SKM-1 treated with dmso at 0.1 percent for 144 hours (cell line): Measurements from ENCODE around the gene OR4E1.
A peak's percentile ranks its signal among the peaks of the same experiment; 100 is the strongest.
"Not testable (repeated sequence)": the region's sequence is repeated elsewhere in the genome, so short reads cannot be mapped to it uniquely, and the experiment has no call there.

ENCODE experiments used
- DNase-seq: peaks from one replicate; lab custom pipeline; 2025; ENCODE audit not compliant: unreplicated experiment; lab: John Stamatoyannopoulos, UW

Gene OR4E1

GRCh38 chr14:21673718-21674117 is at the start of gene OR4E1:
OR4E1 (minus strand) TSS chr14:21673818; CDS start chr14:21670935, 2,883 bp downstream.
- DNase-seq: no peak

GRCh38 chr14:21721504-21721903 is 47.9 kb upstream of the OR4E1 start:
- DNase-seq: no peak

GRCh38 chr14:21719841-21720240 is 46.2 kb upstream of the OR4E1 start:
- DNase-seq: no peak

GRCh38 chr14:21714318-21714929 is 40.8 kb upstream of the OR4E1 start:
- DNase-seq: no peak

GRCh38 chr14:21712036-21712435 is 38.4 kb upstream of the OR4E1 start:
- no peak for DNase-seq

GRCh38 chr14:21711360-21711961 is 37.8 kb upstream of the OR4E1 start:
- peak; percentile 21 for DNase-seq

- DNase-seq: no peak
Observed at GRCh38 chr14:21704338-21704737, 30.7 kb upstream of the OR4E1 start.

- no peak for DNase-seq
Observed at GRCh38 chr14:21703357-21704326, 30.0 kb upstream of the OR4E1 start.

- DNase-seq: no peak
Observed at GRCh38 chr14:21702316-21702715, 28.7 kb upstream of the OR4E1 start.

- DNase-seq: no peak
Observed at GRCh38 chr14:21699551-21699950, 25.9 kb upstream of the OR4E1 start.

- not testable (repeated sequence) for DNase-seq
Observed at GRCh38 chr14:21698538-21698937, 24.9 kb upstream of the OR4E1 start.

- not testable (repeated sequence) for DNase-seq
Observed at GRCh38 chr14:21697662-21698061, 24.0 kb upstream of the OR4E1 start.

- no peak for DNase-seq
Observed at GRCh38 chr14:21694425-21694824, 20.8 kb upstream of the OR4E1 start.

GRCh38 chr14:21686468-21686867 is 12.8 kb upstream of the OR4E1 start:
- DNase-seq: no peak

GRCh38 chr14:21680072-21680471 is 6.5 kb upstream of the OR4E1 start:
- DNase-seq: no peak

- no peak for DNase-seq
Observed at GRCh38 chr14:21675566-21675965, 1.9 kb upstream of the OR4E1 start.

GRCh38 chr14:21672116-21672515 is 1.5 kb downstream of the OR4E1 start:
- DNase-seq: no peak

- no peak for DNase-seq
Observed at GRCh38 chr14:21671371-21671770, 2.2 kb downstream of the OR4E1 start.

GRCh38 chr14:21669284-21669683 is 4.3 kb downstream of the OR4E1 start:
- no peak for DNase-seq

GRCh38 chr14:21668377-21668776 is 5.2 kb downstream of the OR4E1 start:
- no peak for DNase-seq

- no peak for DNase-seq
Observed at GRCh38 chr14:21656980-21657379, 16.6 kb downstream of the OR4E1 start.

- no peak for DNase-seq
Observed at GRCh38 chr14:21654215-21654614, 19.4 kb downstream of the OR4E1 start.
